Activated CD8-positive, alpha-beta memory T cell treated with anti-CD3 and anti-CD28 coated beads, Interleukin-2, amount 50 U/mL, for 1 hour (primary cell): ENCODE data around the gene NHSL1.

ENCODE experiments used
- DNase-seq: peaks from one replicate; pipeline ENCODE4 v3.0.0-alpha.2; 2020; ENCODE audit errors: extremely low read depth

The NHSL1 gene

DNA sequence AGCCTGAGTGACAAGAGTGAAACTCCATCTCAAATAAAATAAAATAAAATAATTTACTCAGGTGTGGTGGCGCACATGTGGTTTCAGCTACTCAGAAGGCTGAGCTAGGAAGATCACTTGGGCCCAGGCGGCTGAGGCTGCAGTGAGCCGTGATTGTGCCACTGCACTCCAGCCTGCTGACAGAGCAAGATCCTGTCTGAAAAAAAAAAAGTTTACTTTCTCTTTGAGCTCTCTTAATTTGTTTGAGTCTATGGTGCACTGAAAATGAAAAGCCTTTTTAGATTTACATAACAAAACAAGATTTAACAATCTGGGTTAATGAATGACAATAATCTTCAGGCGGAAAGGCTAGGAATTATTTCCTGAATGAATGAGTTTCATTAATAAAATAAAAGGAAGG, 23.3 kb upstream of the NHSL1 start:
- no peak for DNase-seq

DNA sequence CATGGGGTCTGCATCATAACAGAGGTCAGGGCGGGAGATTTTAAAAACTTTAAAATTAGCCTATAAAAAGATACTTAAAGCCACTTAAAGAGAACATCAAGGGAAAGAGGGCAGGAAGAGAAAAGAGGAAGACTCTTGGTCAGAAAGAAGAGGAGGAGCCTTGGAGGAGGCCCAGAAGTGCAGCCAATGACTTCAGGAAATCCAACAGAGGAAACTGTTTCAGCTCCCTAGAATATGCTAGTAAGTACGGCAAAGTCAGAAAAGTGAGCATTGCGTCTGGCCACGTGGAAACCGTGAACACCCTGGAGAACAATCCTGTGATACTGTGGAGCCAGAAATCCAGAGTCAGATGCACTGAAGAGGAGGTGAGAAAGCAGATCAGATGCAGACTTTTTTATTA, 22.5 kb upstream of the NHSL1 start:
- no peak for DNase-seq

DNA sequence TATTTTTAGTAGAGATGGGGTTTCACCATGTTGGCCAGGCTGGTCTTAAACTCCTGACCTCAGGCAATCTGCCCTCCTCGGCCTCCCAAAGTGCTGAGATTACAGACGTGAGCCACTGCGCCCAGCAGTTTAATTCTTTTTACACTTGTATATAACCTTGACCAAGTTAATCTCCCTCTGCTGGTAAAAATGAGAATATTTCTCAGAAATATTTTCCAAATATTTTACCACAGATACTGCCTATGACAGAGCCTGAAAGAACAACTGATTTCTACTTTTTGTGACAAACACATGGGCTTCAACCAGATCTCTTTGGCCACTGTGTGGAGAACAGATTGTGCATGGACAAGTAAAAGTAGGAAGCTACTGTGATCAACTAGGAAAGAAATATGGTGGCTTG, 21.2 kb upstream of the NHSL1 start:
- DNase-seq: no peak

DNA sequence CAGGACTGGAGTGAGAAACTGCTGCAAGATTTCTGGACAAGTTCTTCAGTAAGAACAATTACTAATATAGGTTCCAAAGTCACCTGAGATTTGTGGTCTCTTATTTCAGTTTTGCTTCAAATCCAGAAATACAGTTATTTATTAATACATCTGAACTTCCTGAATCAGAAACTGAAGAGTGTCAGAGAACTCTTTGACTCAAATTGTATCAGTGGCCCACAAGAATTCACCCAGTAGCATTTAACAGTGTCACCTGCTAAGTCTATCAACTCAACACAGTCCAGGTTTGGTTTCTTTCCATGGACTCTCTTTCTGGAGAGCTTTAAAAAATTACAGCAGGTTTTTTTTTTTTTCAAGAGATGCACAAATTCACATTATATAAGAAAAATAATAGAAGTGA, 18.8 kb upstream of the NHSL1 start:
- no peak for DNase-seq

DNA sequence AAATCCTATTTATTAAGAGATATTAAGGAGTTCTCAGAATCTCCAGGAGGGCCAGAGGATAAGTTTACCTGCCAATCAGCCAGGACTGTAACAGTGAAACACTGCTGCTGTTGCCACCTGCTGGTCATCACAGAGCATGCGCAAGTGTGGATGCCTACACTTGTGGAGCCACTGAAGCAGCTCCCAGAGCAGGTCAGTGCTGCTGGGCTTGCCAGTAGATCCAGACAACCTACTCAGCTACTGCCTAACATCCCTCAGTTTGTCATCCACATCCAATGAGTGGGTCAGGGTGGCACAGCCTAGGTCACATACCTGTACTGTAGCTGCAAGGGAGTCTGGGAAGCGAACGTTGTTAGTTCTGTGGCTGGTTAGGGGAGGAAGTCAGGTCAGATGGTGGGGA, 18.3 kb upstream of the NHSL1 start:
- DNase-seq: peak; percentile 7

DNA sequence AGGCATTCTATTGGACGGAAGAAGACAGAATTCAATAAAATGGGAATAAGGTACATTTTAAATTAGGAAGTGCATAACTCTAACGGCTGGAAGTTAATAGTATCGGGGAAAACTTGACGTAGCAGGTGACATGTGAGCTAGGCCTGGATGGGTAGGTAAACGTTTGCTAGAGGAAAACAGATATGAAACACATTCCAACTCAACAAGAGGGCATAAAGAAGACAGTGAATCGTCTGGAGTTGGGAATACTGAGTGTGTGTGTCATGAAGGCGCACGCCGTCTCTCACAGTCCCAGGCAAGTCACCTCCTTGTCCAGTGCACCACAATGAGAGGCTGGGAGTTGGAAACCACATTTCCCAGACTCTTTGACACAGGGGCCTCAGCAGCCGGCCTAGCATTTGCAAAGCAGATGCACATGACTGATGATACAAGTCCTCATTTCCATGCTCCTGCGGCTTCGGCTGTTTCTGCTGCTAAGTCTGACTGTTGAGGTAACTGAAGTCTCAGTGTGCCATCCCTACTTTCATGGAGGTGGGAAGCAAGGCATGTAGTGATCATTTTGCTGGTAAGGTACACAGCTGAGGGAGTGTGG, 16.5 kb upstream of the NHSL1 start:
- no peak for DNase-seq

DNA sequence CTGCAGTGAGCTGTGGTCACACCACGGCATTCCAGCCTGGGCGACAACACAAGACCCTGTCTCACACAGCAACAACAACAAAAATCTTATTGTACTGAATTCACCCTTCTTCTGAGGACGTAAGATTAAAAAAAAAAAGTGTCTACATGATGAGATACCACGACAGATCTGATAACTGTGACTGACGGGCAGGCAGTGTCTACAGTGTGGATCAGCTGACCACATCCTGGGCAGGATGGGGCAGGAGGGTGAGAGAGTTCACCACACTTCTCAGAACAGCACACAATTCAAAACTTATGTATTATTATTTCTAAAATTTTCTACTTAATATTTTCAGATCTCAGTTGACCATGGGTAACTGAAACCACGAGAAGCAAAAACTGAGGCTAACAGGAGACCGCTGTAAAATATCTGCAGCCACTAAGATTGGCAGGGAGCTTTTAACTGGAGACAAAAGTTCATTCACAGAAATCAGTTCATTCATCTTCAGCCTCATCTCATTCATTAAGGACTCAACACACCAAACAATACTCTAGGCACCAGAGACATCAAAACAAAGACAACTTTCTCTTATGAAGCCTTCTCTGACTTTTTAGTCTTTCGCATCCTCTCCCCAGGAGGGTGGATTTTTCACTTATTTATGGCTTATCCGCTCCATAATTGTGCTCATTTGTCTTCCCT, 15.7 kb upstream of the NHSL1 start:
- DNase-seq: no peak

DNA sequence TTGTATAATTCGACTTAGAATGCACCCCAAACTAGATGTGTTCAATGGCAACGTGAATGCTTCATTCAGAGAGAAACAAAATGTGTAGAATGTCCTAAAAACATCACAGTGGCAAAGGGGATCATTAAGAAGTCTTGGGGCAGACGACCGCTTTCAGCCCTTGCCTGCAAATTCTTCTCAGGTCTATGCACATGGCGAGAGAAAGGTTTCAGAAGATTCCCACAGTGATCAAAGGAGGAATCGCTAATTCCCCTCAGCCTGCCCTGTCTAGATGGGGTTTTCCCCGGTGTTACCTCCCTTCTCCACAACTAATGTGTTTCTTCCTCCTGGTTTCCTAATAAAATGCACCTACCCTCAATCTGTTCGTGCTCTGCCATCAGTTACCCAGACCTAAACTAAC, 13.3 kb upstream of the NHSL1 start:
- no peak for DNase-seq

DNA sequence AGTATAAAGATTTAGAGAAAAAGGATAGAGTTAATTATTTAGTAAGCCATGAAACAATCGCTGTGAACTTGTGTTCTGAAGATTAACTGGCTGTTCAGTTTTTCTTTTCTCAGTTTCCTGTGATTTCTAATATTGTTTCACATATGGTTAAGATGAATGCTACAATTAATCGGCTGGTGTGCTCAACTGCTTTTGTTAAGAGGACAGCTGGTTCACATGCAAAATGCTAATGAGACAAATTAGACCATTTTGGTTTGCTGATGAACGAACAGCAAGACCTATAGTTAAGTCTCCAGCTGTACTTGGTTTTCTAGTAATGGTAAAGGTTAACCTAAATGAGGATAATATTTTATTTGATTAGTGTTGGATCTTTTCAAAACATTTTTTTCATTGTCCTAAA, 10.8 kb upstream of the NHSL1 start:
- DNase-seq: no peak

DNA sequence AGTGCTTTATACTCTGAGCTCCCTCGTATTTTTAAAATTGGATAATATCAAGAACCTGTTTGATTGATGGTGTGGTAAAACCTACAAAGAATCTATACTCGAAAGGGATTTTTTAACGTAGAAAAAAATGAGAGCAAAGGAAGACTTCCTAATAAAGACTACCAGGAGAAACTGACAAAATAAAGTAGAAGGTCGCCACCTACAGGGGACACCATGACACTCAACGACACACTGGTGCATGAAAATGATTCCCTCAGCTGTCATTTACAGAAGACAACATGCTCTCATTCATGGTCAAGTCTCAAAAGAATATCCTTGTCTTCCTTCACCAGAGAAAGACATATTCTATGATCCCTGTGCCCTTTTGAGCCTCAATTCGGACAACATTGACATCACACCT, 10.1 kb upstream of the NHSL1 start:
- no peak for DNase-seq

DNA sequence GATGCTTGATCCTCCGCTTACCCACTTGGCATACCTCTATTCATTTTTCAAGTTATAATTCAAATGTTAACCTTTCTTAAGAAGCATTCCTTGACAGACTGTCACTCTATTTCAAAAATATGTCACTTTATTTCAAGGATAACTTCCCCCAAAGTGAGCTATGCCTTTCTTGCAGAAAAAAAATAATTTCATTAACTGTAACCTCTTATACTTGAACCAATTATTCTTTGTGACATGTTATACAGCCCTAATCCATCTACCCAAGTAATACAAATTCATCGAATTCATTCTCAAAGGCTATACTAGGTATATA, 9.3 kb upstream of the NHSL1 start:
- no peak for DNase-seq

DNA sequence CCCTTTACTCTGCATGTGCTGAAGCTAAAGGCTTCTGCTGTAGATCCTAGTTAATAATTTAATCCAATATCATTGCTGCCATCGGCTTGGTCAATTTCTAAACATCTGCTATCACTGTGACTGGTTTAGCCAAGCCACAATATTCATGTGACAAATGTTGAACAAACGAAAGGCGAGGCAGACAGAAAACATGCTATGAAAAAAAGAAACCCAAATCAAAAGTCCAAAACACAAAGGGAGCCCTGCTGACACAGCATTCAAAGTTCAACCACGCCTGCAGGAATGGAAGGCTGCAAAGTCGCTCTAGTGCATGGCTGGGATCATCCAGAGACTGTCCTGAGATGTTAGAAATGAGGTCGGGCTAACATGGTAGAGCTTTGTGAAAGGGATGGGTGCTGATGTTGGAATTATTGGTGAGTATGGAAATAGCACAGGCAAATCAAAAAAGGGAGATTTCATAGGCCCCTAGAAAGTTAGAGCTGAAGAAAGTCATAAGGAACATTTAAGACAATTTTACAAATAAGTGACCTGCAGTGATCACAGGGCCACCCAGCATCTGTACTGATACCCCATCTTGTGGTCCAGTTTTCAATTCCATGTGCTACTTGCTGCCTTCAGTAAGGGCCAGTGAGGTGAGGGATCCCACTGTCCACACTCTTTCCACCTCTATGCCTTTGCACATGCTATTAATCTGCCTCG, 8.8 kb upstream of the NHSL1 start:
- no peak for DNase-seq

DNA sequence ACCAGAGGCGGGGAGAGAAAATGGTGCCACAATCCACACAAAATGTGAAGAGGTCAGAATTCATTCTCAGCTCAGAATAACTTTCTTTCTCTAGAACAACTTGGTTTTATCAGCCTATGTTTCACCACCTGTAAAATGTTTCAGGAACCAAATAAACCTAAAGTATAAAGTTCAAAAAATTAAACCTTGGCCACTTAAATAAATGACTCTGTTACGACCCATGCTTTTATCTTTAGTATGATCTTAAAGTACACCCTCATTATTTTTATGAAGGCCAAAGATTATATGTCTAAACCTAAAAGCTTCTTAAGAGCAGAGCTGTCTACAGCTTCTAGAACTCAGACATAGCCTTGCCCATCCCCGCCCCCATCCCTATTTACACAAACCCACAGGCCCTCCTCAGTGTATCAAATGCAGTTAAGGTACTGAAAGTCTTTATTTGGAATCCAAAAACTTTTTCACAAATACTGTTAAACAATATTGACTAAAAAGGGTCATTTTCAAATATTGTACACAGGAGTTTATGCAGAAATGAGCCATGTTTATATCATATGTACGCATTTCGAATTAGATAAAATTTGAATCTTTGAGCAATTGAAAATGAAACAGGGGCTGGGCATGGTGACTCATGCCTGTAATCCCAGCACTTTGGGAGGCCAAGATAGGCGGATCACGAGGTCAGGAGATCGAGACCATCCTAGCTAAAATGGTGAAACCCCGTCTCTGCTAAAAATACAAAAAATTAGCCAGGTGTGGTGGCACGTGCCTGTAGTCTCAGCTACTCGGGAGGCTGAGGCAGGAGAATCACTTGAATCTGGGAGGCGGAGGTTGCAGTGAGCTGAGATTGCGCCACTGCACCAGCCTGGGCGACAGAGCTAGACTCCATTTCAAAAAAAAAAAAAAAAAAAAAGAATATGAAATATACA, 5.7 kb upstream of the NHSL1 start:
- no peak for DNase-seq

DNA sequence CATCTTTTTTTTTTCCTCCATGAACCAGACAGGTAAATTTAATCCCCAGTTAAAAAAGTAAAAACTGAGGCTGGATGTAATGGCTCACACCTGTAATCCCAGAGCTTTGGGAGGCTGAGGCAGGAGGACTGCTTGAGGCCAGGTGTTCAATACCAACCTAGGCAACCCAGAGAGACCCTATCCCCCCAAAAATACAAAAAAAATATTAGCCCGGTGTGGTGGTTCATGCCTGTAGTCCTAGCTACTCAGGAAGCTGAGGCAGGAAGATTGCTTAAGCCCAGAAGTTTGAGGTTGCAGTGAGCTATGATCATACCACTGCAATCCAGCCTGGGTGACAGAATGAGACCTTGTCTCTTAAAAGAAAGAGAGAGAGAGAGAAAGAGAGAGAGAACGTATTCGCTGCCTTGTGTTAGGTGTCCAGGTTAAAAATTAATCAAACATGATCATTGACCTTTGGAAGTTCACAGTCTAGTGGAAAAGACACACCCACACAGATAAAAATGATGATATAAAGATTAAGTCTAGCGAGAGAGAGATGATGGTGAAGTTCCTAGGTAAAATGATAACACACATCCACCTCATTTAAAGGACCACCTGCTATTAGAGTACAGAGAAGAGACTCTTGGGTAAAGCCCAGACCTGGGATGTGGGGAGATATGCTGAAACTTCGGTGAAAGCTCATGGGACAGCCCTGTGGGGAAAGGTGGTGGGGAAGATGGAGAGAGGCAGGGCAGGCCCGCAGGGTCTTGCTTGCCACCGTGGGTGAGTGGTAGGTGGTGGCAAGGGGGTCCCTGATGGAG, 4.8 kb upstream of the NHSL1 start:
- no peak for DNase-seq

DNA sequence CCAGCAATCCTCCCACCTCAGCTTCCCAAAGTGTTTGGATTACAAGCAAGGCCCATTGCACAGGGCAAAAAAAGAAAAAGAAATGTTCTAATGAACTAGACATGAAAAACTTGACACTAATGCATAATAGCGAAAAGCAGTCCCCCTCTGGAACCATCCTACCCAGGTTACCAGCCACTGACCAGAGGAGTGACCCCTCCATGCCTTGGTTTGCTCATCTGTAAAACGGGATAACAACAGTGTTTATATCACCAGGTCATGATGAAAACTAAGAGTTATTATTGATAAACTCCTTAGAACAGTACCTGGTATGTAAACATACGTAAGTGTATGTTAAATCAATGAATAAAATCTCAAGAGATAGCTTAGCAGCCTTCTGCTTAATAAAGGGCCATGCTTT, 3.3 kb upstream of the NHSL1 start:
- DNase-seq: no peak

DNA sequence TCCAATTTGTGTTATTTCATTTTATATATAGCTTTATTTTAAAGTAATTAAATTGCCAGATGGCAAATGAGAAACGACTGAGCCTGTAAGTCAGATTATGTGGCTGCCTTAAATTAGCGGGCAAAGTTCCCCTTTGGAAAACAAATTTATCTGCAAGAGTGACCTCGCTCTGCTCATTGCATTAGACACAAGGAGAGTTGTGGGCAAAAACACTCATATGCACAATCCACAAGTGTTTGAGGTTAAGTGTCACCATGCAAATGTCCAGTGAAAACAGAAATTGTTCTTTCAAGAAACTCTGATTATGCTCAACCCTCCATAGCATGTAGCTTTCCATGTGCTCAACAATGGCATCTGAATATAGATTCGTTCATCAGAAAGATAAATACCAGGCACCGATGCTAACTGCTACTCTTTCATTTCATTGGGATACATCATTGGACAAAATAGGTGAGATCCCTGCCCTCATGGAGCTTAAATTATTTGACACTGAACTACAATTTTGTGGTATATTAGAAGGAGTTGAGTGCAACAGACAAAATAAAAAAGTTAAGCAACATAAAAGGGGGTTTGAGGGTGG, 1.7 kb upstream of the NHSL1 start:
- DNase-seq: no peak

DNA sequence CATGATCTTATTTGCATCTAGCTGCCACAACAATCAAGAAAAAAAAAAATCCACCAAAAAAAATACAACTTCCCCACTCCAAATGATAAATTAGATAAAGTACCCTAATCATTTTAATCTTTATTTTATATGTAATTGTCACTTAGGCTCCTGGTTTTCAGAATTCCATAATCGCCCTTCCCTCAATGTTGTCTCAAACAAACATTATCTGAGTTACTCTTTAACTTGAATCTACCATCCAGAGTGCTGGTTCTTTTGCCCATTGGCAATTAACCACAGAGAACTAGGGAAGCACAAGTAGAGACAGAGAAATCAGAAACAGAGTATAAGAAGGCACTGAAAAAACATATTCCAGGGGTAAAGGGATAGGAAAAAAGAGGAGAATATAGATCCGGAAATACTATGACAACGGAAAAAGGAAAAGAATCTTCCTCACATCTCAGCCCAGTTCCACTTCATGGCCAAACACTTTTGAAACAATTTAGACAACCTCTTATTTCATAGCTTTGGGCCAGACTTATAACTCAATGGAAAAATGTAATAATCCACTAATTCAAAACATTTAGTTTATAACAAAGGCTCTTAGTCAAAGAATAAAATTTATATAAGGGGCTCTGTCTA, 861 bp upstream of the NHSL1 start:
- no peak for DNase-seq

DNA sequence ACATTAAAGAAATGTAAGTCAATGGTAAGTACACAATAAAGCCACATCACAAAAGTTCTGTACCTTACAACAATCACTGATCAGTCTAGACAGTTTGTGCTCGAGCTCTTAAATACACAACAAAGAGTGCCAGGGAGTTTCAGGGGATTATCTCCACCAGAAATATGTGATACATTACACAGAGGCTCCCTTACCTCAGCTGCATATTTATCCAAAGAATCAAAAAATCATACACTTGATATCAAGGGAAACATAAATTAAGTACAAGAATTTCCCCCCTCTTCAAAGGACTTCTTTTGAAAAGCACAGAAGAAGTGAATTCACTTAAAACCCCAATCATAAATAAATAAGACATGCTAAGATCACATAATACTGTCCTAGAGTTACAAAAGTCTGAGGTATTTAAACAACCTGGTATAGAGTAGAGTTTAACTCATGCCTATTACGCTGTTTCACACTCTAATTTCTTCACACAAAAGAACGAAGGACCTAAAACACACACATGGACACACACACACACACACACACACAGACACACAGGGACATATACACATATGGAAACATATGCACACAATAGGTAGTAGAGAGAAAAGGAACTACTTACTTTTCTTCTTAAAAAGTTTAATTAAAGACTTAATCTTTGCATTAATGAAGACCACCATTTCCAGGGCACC, 528 bp downstream of the NHSL1 start:
- no peak for DNase-seq

DNA sequence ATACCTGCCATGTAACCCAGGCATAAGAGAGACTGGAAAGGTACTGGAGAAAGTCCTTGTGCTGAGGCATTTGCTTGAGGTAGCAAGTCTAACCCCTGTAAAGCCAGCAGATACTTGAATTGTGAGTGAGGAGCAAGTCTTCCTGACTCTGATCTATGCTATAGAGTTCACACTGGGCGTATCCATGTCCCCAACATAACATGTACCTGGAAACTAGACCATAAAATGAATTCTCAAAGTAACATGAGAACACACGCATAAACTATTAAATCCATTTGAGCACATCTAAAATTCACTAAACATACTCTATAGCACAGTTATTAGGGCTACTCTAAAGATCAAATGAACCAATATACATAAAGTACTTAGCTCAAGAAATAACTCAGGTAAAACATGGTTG, 2.0 kb downstream of the NHSL1 start:
- DNase-seq: no peak

DNA sequence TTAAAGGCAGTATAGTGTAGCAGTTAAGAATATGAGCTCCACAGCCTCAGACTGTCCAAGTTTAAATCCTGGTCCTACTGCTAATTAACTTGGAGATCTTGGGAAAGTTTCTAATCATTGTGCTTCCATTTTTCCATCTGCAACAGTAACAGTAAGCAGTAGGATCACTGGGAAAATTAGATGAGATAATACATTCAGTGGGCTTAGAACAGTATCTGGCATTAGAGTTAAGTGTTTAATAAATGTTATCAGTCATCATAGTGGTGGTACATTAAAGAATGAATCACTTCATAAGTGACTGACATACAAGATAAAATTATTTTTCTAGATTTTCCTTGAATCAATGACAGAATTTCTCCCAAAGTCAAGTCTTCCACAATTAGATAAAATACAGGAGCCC, 5.0 kb downstream of the NHSL1 start:
- no peak for DNase-seq
